ENCODE measurements around the gene ATP5F1E.

Gene ATP5F1E

GRCh38 chr20:59032023-59032712 lies at the start of gene ATP5F1E:
Gene ATP5F1E, minus strand, starts transcription at chr20:59032335. Its CDS starts 84 bp downstream, at chr20:59032251.
- peak; percentile 77 for DNase-seq

GRCh38 chr20:59081036-59081435 lies 48.9 kb upstream of the ATP5F1E start:
- no peak for DNase-seq

DNA sequence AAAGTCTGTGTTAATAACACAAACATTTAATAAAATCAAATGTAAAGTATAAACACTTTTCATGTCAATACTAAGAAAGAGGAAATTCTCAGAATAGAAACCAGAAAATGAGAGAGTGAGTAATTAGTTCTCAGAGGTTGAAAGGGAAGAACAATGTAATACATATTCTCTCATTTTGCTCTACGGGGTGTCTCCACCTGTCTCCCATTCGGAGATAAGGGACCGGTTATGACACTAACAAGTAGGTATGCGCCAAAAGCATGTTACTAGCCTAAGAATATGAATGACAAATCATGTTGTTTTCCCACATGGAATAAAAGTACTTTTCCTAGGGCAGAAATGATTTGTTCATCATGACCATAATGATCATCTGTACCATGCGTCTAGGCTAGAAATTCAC lies 46.1 kb upstream of the ATP5F1E start:
- no peak for DNase-seq

DNA sequence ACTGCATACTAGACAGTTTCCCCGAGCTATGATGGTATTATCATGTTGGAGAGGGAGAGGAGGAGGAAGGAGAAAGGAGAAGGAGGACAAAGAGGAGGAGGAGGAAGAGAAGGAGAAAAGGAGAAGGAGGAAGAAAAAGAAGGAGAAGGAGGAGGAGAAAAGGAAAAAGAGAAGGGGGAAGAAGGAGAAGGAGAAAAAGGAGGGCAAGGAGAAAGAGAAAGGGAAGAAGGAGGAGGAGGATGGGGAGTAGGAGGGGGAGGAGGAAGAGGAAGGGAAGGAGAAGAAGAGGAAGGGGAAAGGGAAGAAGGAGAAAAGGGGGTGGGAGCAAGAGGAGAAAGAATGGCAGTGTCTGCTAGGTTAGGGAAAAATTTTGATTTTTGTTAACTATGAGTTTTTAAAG lies 45.6 kb upstream of the ATP5F1E start:
- DNase-seq: no peak

- no peak for DNase-seq
Measured at GRCh38 chr20:59075934-59076508, 43.9 kb upstream of the ATP5F1E start.

DNA sequence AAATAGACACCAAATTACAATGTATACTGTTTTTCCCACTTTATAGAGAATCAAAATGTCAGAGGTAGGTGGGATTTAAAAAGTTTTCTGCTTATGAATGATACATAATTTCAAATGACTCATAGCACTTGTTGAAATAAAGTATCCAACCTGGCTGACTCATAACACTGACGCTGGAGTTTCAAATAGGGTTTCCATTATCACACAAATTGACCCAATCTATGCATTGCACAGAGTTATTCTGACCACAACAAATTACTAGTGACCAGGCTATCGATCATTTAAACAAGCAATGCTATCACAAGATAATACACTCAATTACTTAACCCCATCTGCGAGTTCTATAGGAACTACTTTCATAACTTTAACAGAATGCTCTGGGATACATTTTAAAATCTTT lies 42.3 kb upstream of the ATP5F1E start:
- no peak for DNase-seq

GRCh38 chr20:59073582-59073981 lies 41.4 kb upstream of the ATP5F1E start:
- DNase-seq: no peak

GRCh38 chr20:59071216-59071615 lies 39.1 kb upstream of the ATP5F1E start:
- DNase-seq: no peak

GRCh38 chr20:59069026-59069425 lies 36.9 kb upstream of the ATP5F1E start:
- no peak for DNase-seq

GRCh38 chr20:59068534-59068933 lies 36.4 kb upstream of the ATP5F1E start:
- DNase-seq: no peak

- peak; percentile 4 for DNase-seq
Measured at GRCh38 chr20:59064214-59064722, 32.1 kb upstream of the ATP5F1E start.

DNA sequence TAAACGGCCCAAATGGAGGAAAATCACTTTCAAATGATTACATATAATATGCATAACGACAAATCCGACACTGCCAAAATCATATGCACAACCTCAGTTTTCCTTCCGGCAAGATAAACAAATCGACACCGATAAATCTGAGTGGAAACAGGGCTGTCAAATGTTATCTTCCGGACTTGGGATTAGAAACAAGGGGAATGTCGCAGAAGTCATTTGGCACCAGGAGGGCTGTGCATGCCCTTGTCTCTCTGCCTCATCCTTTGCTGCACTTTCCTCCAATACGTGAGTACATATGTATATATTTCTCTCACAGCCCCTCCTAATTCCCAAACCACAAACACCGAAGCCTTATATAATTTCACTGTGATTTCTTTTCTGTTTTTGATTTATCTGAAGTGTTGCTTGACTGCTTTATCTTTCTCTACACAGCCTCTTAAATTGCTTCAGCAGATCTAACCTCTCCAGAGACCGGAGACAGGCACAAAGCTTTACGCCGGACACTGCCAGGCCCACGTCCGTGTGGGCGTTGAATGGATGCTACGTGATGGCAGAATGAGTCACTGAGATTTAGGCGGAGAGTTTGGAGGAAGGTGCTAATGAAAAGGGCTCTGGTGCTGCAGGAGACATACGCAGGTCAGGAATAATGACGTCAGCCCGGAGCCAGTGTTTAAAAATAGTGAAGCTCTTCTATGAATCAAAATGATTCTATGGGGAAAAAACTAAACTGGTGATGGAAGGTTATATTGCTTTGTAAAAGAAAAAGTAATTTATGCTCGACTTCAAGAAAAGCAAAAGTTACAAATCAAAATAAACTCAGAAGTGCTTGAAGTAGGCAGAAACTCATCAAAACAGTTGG lies 31.5 kb upstream of the ATP5F1E start:
- no peak for DNase-seq

- DNase-seq: no peak
Measured at GRCh38 chr20:59062081-59062480, 29.9 kb upstream of the ATP5F1E start.

- DNase-seq: no peak
Measured at GRCh38 chr20:59055302-59055701, 23.2 kb upstream of the ATP5F1E start.

DNA sequence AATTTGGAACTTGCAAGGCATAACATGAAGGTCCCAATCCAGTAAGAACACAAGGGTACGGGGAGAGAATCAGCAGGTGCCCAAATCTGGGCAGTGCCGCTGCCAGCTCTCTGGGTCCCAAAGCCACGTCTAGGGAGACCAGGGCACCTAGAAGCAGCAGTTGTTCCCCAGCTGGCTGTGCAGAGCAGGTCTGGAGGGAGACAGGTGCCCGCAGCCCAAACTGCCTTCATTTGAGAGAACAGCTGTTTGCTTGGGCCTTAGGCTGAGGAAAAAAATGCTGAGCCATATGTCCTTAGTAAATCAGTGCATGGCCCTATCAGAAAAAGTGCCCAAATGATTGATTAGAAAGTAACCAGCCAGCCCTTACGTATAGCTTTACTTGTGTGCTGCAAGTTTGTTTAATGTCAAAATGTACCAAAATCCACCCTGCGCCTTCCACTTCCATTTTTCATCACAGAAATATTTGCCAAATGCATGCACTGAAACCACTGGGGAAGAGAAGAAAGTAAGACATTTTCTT lies 19.6 kb upstream of the ATP5F1E start:
- peak; percentile 75 for DNase-seq

- DNase-seq: no peak
Measured at GRCh38 chr20:59050437-59050836, 18.3 kb upstream of the ATP5F1E start.

GRCh38 chr20:59048681-59049030 lies 16.5 kb upstream of the ATP5F1E start:
- no peak for DNase-seq

DNA sequence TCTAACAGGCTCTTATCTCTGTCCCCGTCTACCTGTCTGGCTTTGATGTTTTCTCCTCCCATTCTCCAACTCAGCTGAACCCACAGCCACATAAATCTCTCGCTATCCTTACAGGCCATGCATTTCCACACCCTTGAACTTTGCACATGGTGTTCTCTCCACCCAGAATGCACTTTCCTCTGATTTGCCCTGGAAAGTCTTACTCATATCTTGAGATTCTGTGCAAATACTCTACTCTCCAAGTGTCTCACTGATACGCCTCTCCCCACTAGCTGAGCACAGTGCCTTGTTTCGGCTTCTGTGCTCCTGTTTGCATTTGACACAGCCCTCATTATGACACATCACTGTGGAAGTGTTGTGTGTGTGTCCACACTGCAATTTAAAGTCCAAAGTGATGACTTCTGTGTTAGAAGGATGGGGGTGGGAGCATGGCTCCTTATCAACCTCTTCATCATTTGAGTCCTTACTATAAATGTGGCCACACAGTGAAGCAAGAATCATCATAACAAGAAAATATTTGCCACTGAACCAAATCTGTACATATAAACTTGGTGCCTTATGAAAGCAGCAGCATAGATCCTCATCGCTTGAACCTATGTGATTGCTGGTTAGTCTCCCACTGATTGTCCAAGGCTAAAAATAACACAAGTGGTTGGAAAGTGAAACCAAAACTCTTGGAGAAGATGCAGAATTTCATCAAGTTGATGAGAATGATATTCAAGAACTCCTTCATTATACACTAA lies 16.0 kb upstream of the ATP5F1E start:
- no peak for DNase-seq

DNA sequence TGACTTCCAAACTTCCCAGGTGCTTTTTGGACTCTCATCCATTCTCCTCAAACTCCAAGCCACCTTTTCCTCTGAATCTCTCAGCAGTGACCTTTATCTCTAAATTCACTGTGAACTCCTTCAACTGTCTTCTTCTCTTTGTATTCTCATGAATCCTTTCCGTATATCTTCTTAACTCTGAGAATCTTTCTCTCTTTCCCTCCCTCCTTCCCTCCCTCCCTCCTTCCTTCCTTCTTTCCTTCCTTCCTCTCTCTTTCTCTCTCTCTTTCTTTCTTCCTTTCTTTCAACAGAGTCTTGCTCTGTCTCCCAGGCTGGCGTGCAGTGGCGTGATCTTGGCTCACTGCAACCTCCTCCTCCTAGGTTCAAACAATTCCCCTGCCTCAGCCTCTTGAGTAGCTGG lies 14.7 kb upstream of the ATP5F1E start:
- DNase-seq: no peak

DNA sequence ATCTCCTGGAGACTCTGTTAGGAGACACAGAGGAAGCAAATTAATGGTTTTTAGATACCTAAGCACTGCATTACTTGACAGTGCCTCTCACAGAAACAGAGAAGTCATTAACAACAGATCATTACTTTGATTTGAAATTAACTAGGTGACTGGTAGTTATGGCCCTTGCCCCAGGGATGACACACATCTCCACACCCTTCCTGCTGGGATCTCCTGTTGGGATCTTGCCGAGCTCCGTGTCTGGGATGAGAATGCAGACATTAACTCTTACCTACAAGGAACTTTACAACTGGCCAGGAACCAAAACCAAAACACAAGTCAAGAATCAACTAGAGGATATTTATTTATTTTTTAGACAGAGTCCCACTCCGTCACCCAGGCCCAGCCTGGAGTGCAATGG lies 12.7 kb upstream of the ATP5F1E start:
- no peak for DNase-seq

GRCh38 chr20:59044295-59044694 lies 12.2 kb upstream of the ATP5F1E start:
- DNase-seq: no peak

- no peak for DNase-seq
Measured at GRCh38 chr20:59043698-59044097, 11.6 kb upstream of the ATP5F1E start.
